HL-60 (cell line): Measurements from ENCODE around the gene CBY1.

ENCODE experiments used
- DNase-seq, 2 experiments: peaks; one replicate each; pipeline ENCODE4 v3.0.0-alpha.2; 2010 to 2020; ENCODE audit warnings: low read depth in 1 of 2, low spot score in 1 of 2
- H3K27ac ChIP-seq: fragments of 250-450 bp; sonication (Bioruptor Pico); replicated peaks from 2 replicates; pipeline ENCODE4 v1.5.1; 2020; ENCODE audit warnings: mild to moderate bottlenecking, moderate library complexity
- H3K27me3 ChIP-seq: fragments of 250-450 bp; sonication (Bioruptor Pico); 2 replicates; pipeline ENCODE4 v1.5.1; 2021; ENCODE audit warnings: mild to moderate bottlenecking, moderate library complexity; ENCODE audit not compliant: insufficient read depth, poor library complexity, severe bottlenecking
- H3K4me3 ChIP-seq: replicated peaks from 2 replicates; pipeline ENCODE4 v1.5.1; 2011; ENCODE audit warnings: mild to moderate bottlenecking, control low read depth, low read length; ENCODE audit not compliant: insufficient read depth
- GABPA ChIP-seq: IDR thresholded peaks from 2 replicates; pipeline ENCODE4 v1.6.1; 2012; ENCODE audit warnings: low read depth
- POLR2AphosphoS5 ChIP-seq: IDR thresholded peaks from 2 replicates; pipeline ENCODE4 v1.6.1; 2012; ENCODE audit warnings: low read depth
- REST ChIP-seq: IDR thresholded peaks from 2 replicates; pipeline ENCODE4 v1.6.1; 2012; ENCODE audit warnings: low read depth; ENCODE audit not compliant: insufficient replicate concordance
- SPI1 ChIP-seq: IDR thresholded peaks from 2 replicates; pipeline ENCODE4 v1.6.1; 2012; ENCODE audit warnings: low read depth, mild to moderate bottlenecking, borderline replicate concordance
- TF ChIP-seq, protein P1 (sequence below): IDR thresholded peaks from one replicate; pipeline ENCODE4 v1.5.1; 2011; ENCODE audit warnings: low read length, control low read depth, inconsistent platforms; ENCODE audit not compliant: insufficient read depth

Gene CBY1

GRCh38 chr22:38652859-38653258 is 3.6 kb upstream of the CBY1 start:
- no peak for DNase-seq
- TF ChIP-seq GABPA (no peak), POLR2AphosphoS5 (no peak), SPI1 (no peak), REST (no peak)
- TF ChIP-seq, protein P1, sequence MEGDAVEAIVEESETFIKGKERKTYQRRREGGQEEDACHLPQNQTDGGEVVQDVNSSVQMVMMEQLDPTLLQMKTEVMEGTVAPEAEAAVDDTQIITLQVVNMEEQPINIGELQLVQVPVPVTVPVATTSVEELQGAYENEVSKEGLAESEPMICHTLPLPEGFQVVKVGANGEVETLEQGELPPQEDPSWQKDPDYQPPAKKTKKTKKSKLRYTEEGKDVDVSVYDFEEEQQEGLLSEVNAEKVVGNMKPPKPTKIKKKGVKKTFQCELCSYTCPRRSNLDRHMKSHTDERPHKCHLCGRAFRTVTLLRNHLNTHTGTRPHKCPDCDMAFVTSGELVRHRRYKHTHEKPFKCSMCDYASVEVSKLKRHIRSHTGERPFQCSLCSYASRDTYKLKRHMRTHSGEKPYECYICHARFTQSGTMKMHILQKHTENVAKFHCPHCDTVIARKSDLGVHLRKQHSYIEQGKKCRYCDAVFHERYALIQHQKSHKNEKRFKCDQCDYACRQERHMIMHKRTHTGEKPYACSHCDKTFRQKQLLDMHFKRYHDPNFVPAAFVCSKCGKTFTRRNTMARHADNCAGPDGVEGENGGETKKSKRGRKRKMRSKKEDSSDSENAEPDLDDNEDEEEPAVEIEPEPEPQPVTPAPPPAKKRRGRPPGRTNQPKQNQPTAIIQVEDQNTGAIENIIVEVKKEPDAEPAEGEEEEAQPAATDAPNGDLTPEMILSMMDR: no peak
- Histone ChIP-seq H3K4me3 (no peak overlapping the region), H3K27ac (no peak overlapping the region), H3K27me3 (no peaks in the 10 kb centered on the region)

GRCh38 chr22:38653741-38654140 is 2.7 kb upstream of the CBY1 start:
- Histone ChIP-seq H3K27ac (no peak overlapping the region), H3K4me3 (no peak overlapping the region), H3K27me3 (no peaks in the 10 kb centered on the region)
- TF ChIP-seq GABPA: no peak
- TF ChIP-seq, protein P1: no peak
- TF ChIP-seq POLR2AphosphoS5: no peak
- no peak for TF ChIP-seq REST
- TF ChIP-seq SPI1: no peak
- no peak for DNase-seq

DNA sequence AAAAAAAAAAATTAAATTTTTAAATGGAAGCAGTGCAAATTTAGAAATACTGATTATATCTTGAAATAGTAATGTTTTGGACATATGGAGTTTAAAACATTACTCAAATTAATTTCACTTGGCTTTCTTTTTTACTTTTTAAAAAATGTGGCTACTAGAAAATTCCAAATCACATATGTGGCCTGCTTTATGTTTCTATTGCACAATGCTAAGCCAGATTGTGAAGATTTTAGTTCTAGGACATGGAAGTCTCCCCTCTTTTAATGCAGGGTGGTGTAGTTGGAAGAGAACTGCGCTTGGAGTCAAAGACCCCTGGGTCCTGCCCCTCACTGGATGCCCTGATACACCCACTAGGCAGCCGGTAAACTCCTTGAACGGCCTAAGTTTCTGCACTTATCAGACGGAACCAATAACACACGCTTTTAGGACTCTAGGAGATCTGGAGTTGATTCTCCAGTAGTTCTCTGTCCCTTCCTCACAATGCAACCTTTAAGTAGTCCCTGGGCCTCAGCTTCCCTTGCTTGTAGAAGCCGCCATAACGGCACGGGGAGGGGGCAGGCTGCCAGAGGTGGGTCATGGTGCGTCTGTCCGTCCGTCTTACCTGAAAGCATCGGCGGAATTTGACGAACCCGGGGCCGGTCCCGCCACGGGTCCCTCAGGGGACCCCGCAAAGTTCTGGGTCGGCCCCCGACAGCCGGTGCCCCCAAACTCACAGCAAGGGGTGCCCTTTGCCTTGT is 751 bp upstream of the CBY1 start:
- TF ChIP-seq GABPA (no peak), REST (no peak), SPI1 (no peak), POLR2AphosphoS5 (no peak)
- TF ChIP-seq, protein P1: no peak
- DNase-seq: peak in 1 of 2 experiments; percentile 3
- peak overlapping the region; percentile 99 for H3K27ac ChIP-seq

More for the DNA sequence above, 751 bp upstream of the CBY1 start:
- no peaks in the 10 kb centered on the region for H3K27me3 ChIP-seq
- H3K4me3 ChIP-seq: peak overlapping the region; percentile 98
